Purkinje cell (primary cell): Measurements from ENCODE around the gene TSGA10. TPM values are rescaled to one million over a fixed set of nuclear protein-coding genes. Genes with fewer than 3 reads are reported as not detected.

Source experiments
- polyA plus RNA-seq: library from polyadenylated mRNA; unstranded; fragments of >200 nt; fragmentation: Nextera tagmentation; gene quantifications from 2 replicates; pipeline ENCODE4 v1.2.1, GENCODE V29; 2014

The TSGA10 gene
- polyA plus RNA-seq = 26.4 and 28.3 TPM in 2 replicates

DNA sequence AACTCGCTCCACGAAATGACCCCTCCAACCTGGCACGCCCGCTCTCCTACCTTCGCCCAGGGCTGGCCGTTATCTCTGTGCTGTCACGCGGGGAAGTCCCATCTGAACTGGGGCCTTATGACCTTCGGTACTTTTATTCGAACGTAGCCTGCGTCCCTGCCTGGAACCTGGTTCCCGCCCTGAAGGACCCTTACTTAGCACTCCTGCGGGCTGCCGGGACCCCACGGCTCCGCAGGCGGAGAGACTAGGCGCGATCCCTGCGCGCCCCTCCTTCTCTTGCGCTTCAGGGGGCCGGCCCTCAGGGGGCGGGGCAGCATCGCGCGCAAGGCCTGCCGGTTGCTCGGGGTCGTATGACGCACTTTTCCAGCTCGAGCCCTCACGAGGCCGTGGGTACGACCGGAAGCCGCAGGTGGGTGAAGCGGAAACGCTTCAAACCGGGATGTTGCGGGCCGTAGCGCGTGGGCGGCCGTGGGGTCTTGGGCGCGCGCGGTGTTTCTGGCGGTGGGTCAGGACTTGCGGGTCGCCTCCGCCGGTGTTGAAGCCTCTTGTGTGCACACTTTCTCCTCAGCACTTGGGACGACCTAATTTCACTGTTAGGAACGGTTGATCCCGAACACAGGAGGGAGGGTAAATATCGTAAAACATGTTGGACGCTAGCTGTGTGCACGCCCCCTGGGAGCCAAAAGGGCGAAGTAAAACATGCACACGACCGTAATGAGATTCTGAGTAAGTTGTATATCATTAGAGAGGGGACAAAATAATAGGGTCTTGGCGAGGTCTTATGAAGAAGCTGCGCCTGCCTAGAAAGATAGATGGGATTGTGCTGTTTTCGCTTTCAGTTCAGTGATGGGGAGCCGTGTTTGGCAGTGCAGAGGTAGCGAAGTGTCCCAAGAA is at the start of gene TSGA10, which contains the start of gene LIPT1:
Gene TSGA10 (minus strand): TSS at position 300 of the 894 bp plus-strand sequence. CDS start 45,503 bp downstream, outside the sequence.
Gene LIPT1 (plus strand): TSS at position 325 of the 894 bp plus-strand sequence. CDS start 6,991 bp downstream, outside the sequence.

GRCh38 chr2:99180755-99181623 is 26.2 kb upstream of the TSGA10 start, which contains the start of the genes MITD1 and MRPL30:
Gene MITD1 (minus strand): TSS chr2:99181058. CDS start chr2:99180981, 77 bp downstream.
Gene MRPL30 (plus strand): TSS chr2:99181184. CDS start chr2:99186204, 5,020 bp downstream.

DNA sequence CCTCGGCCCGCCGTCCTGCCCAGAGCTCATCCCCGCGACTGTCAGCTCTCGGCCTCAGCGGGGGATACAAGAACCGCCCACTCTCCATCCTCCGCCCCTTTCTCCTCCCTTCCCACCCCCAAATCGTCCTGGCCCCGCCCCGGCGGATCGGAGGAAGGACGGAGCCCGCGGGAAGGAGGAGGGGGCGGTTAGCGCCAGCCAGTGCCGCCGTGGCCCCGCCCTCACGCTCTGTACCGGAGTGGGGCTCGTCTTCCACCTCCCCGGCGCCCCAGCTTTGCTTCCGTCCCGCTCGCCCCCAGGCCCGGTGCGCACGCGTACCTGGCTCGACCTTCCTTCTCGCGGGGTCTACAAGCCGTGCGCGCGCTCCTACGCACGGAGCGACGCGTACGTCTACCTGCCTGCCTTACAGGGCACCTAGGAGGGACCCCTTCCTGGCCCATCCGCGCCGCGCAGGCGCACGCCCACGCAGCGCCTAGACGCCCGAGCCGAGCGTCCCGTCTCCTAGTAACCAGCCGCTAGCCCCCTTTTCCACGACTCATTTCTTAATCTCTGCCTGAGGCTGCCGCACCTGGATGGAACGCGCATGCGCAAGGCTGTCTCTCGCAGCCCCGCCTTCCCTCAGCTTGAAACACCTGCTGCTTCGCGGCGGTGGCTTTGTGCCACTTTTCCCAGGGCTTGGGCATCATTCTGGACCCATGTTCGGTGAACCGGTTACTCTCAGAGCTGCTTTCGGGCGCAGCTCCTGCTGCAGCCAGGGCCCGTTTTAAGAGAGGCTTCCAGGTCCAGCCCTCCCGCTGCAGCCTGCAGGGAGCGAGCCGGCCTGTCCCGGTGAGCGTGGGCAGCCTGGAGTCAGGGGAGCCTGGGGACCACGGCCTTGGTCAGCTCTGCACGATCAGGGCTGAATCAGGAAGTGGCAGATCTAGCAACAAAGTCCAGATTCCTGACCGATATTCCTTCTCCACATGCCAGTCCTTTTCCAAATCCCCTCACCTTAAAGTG is 13.3 kb downstream of the TSGA10 start, which contains the start of gene C2orf15:
Gene C2orf15 (plus strand): TSS at position 598 of the 999 bp plus-strand sequence. CDS start 8,852 bp downstream, outside the sequence.

Other genes starting within 250 kb of the TSGA10 start
- gene CRACDL, start 218.7 kb downstream of the TSGA10 start, polyA plus RNA-seq = 0.27 and 7.3 TPM in 2 replicates
- 1.5 and 4.8 TPM in 2 replicates for gene C2orf15, start 13.2 kb downstream of the TSGA10 start, polyA plus RNA-seq
- 7.8 and 9.9 TPM in 2 replicates for gene LIPT1, start within 50 bp of the TSGA10 start, polyA plus RNA-seq
- gene MITD1, start 26.1 kb upstream of the TSGA10 start, polyA plus RNA-seq = 40.6 and 53.8 TPM in 2 replicates
- 33.0 and 35.0 TPM in 2 replicates for gene MRPL30, start 26.2 kb upstream of the TSGA10 start, polyA plus RNA-seq
- 0.39 and 11.1 TPM in 2 replicates for gene LYG2, start 100.7 kb upstream of the TSGA10 start, polyA plus RNA-seq
- not detected in 2 replicates for gene LYG1, start 146.3 kb upstream of the TSGA10 start, polyA plus RNA-seq
- 95.7 and 106 TPM in 2 replicates for gene TXNDC9, start 181.4 kb upstream of the TSGA10 start, polyA plus RNA-seq
- 40.9 and 45.5 TPM in 2 replicates for gene EIF5B, start 182.4 kb upstream of the TSGA10 start, polyA plus RNA-seq